SU-DHL-6 (cell line): ENCODE results near the gene EPHB2.

Experiments used
- EZH2phosphoT487 ChIP-seq: fragments of 200-600 bp; sonication (generic), shearing (Covaris generic); conservative IDR thresholded peaks from 2 replicates; pipeline ENCODE4 v1.6.1; 2018; ENCODE audit warnings: mild to moderate bottlenecking, antibody characterized with exemption, low read length, moderate library complexity, mixed read lengths
- TF ChIP-seq, protein P1 (sequence below): fragments of 200-600 bp; sonication (generic); IDR thresholded peaks from one replicate; pipeline ENCODE4 v1.5.1; 2017; ENCODE audit warnings: antibody characterized with exemption, mild to moderate bottlenecking, low read length, moderate library complexity; ENCODE audit not compliant: insufficient read depth, poor library complexity, severe bottlenecking

DNA sequence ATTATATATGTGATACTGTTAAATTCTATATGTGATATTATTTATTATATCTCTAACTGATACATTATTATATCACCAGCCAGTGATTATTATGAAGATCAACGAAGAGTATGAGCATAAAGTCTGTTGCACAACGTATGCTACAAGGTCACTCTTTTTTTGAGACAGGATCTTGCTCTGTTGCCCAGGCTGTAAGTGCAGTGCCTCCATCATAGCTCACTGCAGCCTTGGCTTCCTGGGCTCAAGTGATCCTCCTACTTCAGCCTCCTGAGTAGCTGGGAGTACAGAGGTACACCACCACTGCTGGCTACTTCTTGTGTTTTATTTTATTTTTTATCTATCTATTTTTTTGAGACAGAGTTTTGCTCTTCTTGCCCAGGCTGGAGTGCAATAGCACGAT lies 14.0 kb upstream of the EPHB2 start:
- TF ChIP-seq, protein P1, sequence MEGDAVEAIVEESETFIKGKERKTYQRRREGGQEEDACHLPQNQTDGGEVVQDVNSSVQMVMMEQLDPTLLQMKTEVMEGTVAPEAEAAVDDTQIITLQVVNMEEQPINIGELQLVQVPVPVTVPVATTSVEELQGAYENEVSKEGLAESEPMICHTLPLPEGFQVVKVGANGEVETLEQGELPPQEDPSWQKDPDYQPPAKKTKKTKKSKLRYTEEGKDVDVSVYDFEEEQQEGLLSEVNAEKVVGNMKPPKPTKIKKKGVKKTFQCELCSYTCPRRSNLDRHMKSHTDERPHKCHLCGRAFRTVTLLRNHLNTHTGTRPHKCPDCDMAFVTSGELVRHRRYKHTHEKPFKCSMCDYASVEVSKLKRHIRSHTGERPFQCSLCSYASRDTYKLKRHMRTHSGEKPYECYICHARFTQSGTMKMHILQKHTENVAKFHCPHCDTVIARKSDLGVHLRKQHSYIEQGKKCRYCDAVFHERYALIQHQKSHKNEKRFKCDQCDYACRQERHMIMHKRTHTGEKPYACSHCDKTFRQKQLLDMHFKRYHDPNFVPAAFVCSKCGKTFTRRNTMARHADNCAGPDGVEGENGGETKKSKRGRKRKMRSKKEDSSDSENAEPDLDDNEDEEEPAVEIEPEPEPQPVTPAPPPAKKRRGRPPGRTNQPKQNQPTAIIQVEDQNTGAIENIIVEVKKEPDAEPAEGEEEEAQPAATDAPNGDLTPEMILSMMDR = no peak
- no peak for TF ChIP-seq EZH2phosphoT487
